Eye (tissue), 1 donor: ENCODE measurements around the gene EGFR.

Experiments
- DNase-seq: peaks from one replicate; pipeline ENCODE4 v3.0.0-alpha.2; 2015

Gene EGFR

GRCh38 chr7:55065511-55066229, 46.9 kb downstream of the EGFR start:
- peak; percentile 87 for DNase-seq

DNA sequence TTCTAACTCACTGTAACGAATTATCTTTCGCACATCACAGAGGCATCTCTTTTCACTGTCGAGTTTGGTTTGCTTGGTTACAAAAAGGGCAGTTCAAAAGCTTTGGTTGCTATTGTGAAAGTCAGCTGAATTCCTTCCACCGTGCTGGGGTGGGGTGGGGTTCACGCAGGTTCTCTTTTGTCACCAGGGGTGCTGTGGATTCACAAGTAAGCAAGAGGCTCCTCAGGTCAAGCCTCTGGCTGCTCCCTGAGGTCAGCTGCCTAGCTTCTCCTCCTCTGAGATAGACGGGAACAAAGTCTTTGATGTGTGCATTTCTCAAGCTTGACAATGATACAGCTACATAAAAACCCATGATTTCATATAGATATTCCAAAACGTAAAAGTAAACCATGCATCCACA, 47.7 kb downstream of the EGFR start:
- no peak for DNase-seq

GRCh38 chr7:55066938-55067337, 48.1 kb downstream of the EGFR start:
- DNase-seq = no peak

GRCh38 chr7:55067748-55068147, 48.9 kb downstream of the EGFR start:
- no peak for DNase-seq

DNA sequence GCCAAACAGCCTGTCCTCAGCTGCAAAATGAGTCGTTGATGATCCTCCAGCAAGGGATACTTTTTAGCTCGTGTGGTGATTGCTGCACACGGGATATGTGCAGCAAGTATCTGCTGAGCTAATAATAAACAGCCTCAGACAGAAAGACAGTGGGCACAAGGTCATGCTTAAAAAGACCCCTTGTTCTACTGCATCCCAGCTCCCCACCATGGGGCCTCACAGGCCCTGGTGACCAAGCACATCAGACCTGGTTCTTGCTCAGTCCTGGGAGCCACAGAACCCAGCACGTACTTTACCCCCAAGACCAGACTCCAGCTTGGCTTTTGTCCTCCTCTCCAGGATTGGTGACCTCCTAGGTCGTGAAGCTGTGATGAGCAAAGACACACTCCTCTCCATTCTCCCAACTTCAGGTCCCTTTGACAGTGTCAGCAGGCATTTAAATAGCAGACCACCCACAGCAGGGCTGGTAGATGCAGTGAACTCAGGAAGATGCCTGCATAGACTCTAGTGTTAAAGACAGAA, 50.5 kb downstream of the EGFR start:
- DNase-seq = peak; percentile 15

DNA sequence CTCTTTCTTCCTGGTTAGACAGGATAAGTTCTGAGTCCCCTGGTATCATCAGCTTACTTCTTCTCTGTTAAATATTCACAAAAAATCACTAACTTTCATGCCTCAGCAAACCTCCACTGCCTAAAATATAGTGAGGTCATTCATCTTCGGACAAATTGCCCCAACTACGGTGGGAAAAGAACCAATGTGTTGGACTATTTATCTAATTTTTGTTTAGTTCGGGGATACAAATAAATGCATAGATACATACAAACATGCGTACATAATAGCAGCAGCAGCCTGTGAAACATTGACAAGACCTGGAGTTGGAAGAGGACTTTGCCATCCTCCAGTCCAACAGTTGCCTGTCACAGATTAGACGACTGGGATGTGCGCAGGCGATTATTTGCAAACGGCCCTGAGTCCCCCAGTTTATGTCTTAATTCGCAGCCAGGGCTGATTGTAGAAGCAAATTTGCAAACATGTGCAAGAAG, 51.5 kb downstream of the EGFR start:
- no peak for DNase-seq

GRCh38 chr7:55070854-55071253, 52.0 kb downstream of the EGFR start:
- DNase-seq = no peak

- DNase-seq = no peak
Observed at GRCh38 chr7:55071411-55072175, 52.8 kb downstream of the EGFR start.

DNA sequence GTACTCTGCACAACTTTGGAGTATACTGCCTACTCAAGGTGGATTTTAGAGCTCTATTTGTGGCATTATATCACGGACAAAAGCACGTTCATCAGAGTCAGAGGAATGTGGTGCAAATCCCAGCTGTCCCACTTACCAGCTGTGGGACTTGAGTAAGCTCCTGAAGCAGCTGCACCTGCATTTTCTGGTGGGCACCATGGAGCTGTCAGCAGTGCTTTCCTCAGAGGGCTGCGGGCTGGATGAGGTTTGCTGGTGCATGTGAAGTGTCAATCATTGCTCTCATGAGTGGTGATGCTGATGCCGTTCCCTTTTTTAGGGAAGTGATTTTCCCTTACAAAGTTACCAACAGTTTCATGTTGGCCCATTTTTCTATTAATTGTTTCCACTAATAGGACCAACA, 53.4 kb downstream of the EGFR start:
- no peak for DNase-seq

- no peak for DNase-seq
Observed at GRCh38 chr7:55073051-55073511, 54.3 kb downstream of the EGFR start.

GRCh38 chr7:55073976-55074528, 55.2 kb downstream of the EGFR start:
- DNase-seq = no peak

GRCh38 chr7:55075464-55076021, 56.7 kb downstream of the EGFR start:
- DNase-seq = peak; percentile 90

DNA sequence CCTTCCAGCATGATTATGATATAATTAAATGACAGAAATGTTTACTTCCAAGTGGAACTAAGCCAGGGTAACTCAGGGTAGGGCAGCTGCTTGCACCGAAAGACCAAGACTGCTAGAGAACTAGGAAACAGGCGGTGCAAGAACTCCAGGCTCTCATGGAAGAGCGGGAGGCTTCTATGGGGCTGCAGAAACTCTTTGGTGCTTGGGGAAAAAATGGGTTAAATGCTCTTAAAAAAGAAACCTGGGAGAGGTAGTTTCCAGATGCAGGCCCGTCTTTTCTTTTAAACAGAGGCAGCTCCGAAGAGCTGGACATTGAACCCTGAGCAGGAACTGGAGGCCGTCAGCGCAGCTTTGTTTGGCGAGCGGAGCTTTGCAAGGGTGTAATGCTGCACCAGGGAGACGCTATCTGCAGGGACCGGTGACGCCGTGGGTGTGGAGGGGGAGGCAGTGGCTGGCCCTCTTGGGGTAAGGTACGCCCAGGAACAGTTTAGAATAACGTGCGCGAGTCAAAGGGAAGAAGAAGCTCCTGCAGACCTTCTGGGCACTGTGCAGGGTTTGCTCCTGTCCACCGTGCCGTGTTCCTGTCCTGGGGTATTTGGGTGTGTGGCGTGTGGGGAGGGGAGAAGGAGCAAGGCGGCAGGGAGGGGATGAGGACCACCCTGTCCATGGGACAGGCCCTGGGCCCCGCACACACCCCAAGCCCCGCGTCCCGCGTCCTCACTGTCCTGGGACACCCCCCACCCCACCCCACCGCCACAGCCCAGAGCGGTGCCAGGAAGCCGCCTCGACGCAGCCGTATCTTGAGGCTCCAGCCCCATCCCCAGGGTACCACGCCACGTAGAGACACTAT, 59.0 kb downstream of the EGFR start:
- DNase-seq = no peak

DNA sequence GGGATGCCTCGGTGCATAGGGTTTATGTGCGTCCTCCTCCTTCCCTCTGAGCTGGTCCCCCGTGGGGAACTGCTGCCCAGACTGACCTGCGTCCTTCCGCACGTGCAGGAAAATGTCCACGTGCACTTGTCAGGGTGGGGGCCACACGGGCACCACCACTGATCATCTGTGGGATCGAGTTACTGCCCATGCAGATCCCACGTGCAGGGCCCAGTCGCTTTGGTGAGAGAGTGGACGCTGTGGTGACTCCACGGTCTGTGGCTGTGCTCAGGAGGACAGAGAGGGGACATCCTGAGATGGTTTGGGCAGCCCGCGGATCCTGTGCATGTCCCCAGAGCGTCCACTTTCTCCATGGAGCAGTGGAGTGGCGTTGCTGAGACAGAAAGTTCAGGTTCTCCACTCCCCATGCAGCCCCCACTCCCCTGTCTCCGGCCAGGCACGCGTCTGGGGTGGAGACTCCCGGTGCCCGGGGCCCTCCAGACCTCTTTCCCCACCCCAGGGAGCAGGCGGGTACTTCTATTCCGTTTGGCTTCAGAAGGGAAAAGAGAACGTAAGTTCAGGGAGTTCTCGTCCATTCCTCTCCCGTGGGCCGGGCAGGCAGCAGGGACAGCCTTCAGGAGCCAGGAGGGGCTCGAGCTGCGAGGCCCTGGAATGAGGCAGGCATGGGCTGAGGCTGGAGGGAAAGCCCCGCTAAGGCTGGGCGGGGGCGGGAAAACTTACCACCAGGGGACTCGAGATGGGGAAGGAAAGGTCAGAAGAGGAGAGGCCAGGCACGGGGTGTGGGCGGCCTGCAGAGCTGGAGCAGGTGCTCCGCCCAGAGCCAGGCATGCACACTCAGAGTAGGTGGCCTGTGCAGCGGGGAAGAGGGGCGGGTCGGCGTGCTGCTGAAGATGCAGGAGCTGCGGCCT, 59.9 kb downstream of the EGFR start:
- peak; percentile 75 for DNase-seq

DNA sequence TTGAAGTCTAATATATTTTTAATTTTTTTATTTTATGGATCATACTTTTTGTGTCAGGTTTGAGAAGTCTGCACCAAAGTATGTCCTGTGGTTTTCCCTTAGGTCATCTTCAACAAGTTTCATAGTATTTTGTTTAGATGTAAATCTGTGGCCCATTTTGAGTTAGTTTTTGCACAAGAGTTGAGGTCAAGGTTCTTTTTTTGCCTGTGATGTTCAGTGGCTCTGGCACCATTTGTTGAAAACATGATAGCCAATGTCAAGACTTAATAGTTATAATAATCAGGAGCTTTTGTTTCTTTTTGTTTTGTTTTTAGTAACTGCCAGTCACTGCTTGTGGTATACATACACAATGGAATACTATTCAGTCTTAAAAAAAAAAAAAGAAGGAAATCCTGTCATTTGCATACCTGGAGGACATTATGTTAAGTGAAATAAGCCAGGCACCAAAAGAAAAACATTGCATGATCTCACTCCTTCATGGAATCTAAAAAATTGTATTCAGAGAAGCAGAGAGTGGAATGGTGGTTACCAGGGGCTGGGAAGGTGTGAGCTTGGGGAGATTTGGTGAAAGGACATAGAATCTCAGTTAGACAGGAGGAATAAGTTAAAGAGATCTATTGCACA, 61.3 kb downstream of the EGFR start:
- DNase-seq = no peak

- DNase-seq = no peak
Observed at GRCh38 chr7:55081068-55081467, 62.3 kb downstream of the EGFR start.

DNA sequence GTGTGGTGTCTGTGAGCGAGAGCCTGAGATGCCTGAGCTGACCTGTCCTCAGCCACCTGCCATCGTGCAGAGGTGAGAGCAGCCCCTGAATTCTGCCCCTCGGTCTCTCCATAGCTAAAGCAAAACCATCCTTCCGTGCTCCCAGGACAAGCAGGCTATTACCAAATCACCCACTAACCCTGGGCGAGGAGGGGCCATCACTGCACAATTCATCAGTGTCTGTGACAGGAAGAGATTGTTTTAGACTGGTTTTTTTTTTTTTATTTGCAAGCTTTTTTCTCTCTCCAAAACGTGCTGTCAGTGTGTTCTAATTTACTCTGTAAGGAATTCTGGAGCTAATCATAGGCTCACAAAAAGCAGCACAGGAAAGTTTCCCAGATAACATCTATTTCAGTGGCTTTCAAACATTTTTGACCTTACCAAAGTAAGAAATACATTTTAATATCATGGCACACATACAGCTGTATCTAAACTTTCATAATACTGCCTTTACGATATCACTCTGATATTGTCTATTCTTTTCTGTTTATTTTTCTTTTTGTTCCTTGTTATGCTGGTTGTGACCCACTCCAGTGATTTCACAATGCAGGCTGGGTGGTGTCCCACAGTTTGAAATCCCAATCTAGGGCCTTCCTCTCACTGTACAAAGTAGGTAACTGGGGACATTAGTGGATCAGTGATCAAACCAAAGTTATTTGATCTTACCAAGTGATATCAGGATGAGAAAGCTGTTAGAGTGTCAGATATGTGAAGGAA, 62.8 kb downstream of the EGFR start:
- peak; percentile 65 for DNase-seq

- no peak for DNase-seq
Observed at GRCh38 chr7:55082228-55082603, 63.4 kb downstream of the EGFR start.

- no peak for DNase-seq
Observed at GRCh38 chr7:55083206-55083605, 64.4 kb downstream of the EGFR start.

- no peak for DNase-seq
Observed at GRCh38 chr7:55084307-55084706, 65.5 kb downstream of the EGFR start.
